Nephron (organoid): ENCODE results near the gene RAD18.

Experiments
- H3K27ac Mint-ChIP-seq, 3 experiments: 2 replicates each; pipeline ENCODE4 v1.8.0; 2020; ENCODE audit warnings: mixed read lengths in 3 of 3, mild to moderate bottlenecking in 2 of 3, moderate library complexity in 1 of 3
- H3K27me3 Mint-ChIP-seq: 2 replicates; pipeline ENCODE4 v1.8.0; 2021; ENCODE audit warnings: low read depth, mild to moderate bottlenecking, moderate library complexity, mixed read lengths
- H3K36me3 Mint-ChIP-seq: 2 replicates; pipeline ENCODE4 v1.8.0; 2020; ENCODE audit warnings: low read depth, mixed read lengths
- H3K4me1 Mint-ChIP-seq: 2 replicates; pipeline ENCODE4 v1.8.0; 2020; ENCODE audit warnings: mixed read lengths
- H3K4me3 Mint-ChIP-seq, 3 experiments: 2 replicates each; pipeline ENCODE4 v1.8.0; 2020; ENCODE audit warnings: mild to moderate bottlenecking in 3 of 3, mixed read lengths in 3 of 3, moderate library complexity in 2 of 3
- H3K9me3 Mint-ChIP-seq: 2 replicates; pipeline ENCODE4 v1.8.0; 2020; ENCODE audit warnings: mixed read lengths
- CTCF ChIP-seq, 3 experiments: fragments of 200-600 bp; sonication (generic); IDR thresholded peaks; one replicate each; pipeline ENCODE4 v1.5.0; 2021; ENCODE audit warnings: antibody characterized with exemption in 3 of 3; ENCODE audit not compliant: unreplicated experiment in 3 of 3

The RAD18 gene

DNA sequence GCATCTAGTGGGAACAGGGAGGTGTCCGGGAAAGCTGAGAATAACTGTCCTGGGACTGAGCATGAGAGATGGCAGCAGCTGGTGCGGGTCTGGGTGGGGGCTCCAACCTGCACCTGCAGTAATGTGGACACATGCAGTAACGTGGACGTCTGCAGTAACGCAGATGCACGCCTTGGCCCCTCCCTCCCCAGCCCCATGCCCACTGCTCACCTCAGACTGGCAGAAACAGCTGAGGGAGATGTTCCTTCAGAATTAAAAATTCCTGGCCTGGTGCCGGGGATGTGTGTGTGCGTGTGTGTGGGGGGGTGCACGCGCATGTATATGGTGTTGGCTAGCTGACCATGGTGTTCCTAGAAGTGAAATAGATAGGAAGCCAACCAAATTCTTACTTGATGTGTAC lies 107.2 kb downstream of the RAD18 start:
- H3K27me3 Mint-ChIP-seq, result no peaks in the 10 kb centered on the region
- H3K36me3 Mint-ChIP-seq, result no peaks in the 10 kb centered on the region
- no peak overlapping the region for H3K27ac Mint-ChIP-seq
- TF ChIP-seq CTCF (IDR thresholded peaks at IDR 0.05; ENCODE audit: unreplicated experiment in 3 of 3), result no peak
- peaks cover 32% of the 10 kb centered on the region for H3K4me1 Mint-ChIP-seq
- H3K9me3 Mint-ChIP-seq, result no peaks in the 10 kb centered on the region
- H3K4me3 Mint-ChIP-seq, result no peak overlapping the region

DNA sequence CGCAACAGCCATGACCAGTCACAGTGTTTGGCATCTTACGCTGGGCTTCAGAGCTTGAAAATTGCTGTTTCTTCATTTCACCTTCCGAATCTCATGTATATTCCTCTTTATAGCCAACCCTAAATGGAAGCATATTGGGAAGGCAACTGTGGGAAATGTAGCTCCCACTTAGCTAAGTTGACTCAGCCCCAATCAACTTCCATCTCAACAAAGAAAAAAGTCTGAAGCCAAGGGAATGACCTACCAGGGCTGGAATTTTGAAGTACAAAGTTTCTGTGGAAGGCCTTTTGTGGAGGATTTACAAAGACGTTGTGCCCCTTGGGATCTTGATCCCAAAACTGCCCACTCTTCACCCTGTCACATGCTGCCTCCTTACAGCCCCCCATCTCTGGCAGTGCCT lies 108.6 kb downstream of the RAD18 start:
- no peaks in the 10 kb centered on the region for H3K9me3 Mint-ChIP-seq
- no peak overlapping the region for H3K27ac Mint-ChIP-seq
- no peaks in the 10 kb centered on the region for H3K36me3 Mint-ChIP-seq
- no peaks in the 10 kb centered on the region for H3K27me3 Mint-ChIP-seq
- no peak overlapping the region for H3K4me3 Mint-ChIP-seq
- peaks cover 32% of the 10 kb centered on the region for H3K4me1 Mint-ChIP-seq
- no peak for TF ChIP-seq CTCF (IDR thresholded peaks at IDR 0.05; ENCODE audit: unreplicated experiment in 3 of 3)

- Mint-ChIP-seq H3K27ac (no peak overlapping the region), H3K36me3 (no peaks in the 10 kb centered on the region), H3K4me1 (peaks cover 38% of the 10 kb centered on the region), H3K4me3 (no peak overlapping the region), H3K9me3 (no peaks in the 10 kb centered on the region), H3K27me3 (no peaks in the 10 kb centered on the region)
- TF ChIP-seq CTCF (IDR thresholded peaks at IDR 0.05; ENCODE audit: unreplicated experiment in 3 of 3), result no peak
These were observed 110.2 kb downstream of the RAD18 start for GRCh38 chr3:8853081-8853480.

DNA sequence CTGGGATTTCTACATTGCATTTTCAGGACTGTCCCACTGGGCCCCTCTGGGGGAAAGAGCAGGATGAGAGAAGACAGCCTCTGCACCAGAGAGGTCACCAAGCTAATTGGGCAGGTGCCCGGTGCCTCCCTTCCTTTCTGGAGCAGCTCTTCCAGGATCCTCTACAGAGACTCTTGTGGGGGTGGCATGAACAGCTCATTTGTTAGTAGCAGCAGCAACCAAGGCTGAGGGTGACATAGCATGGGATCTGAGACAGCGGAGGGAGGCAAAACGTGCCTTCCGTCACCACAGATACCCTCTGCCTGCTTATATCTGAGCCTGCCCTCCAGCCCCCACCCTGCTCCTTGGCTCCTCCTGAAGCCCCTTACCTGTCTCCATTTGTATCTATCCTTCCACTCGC lies 110.8 kb downstream of the RAD18 start:
- Mint-ChIP-seq H3K4me1 (peaks cover 38% of the 10 kb centered on the region), H3K4me3 (no peak overlapping the region), H3K36me3 (no peaks in the 10 kb centered on the region), H3K9me3 (no peaks in the 10 kb centered on the region), H3K27ac (no peak overlapping the region), H3K27me3 (no peaks in the 10 kb centered on the region)
- TF ChIP-seq CTCF (IDR thresholded peaks at IDR 0.05; ENCODE audit: unreplicated experiment in 3 of 3), result no peak

GRCh38 chr3:8851703-8852102 lies 111.6 kb downstream of the RAD18 start:
- H3K36me3 Mint-ChIP-seq, result no peaks in the 10 kb centered on the region
- no peaks in the 10 kb centered on the region for H3K9me3 Mint-ChIP-seq
- no peak overlapping the region for H3K4me3 Mint-ChIP-seq
- H3K27ac Mint-ChIP-seq, result no peak overlapping the region
- no peaks in the 10 kb centered on the region for H3K27me3 Mint-ChIP-seq
- no peak for TF ChIP-seq CTCF (IDR thresholded peaks at IDR 0.05; ENCODE audit: unreplicated experiment in 3 of 3)
- peaks cover 38% of the 10 kb centered on the region for H3K4me1 Mint-ChIP-seq

GRCh38 chr3:8848696-8849131 lies 114.6 kb downstream of the RAD18 start:
- H3K4me3 Mint-ChIP-seq, result no peak overlapping the region
- H3K9me3 Mint-ChIP-seq, result no peaks in the 10 kb centered on the region
- peak overlapping the region; percentile 5 to 61 (median 14) for H3K27ac Mint-ChIP-seq
- H3K36me3 Mint-ChIP-seq, result no peaks in the 10 kb centered on the region
- no peak for TF ChIP-seq CTCF (IDR thresholded peaks at IDR 0.05; ENCODE audit: unreplicated experiment in 3 of 3)
- H3K27me3 Mint-ChIP-seq, result no peaks in the 10 kb centered on the region
- peaks cover 21% of the 10 kb centered on the region for H3K4me1 Mint-ChIP-seq
